Sigmoid colon (tissue), 7 donors: Measurements from ENCODE around the gene PLEKHG2. TPM values are rescaled to one million over a fixed set of nuclear protein-coding genes. Genes with fewer than 3 reads are reported as not detected.
A peak's percentile ranks its signal among the peaks of the same experiment; 100 is the strongest.

Experiments used
- DNase-seq: peaks from one replicate; pipeline ENCODE4 v3.0.0-alpha.2; 2019
- H3K27ac ChIP-seq, 4 donors: fragments of 200-600 bp; sonication (generic); one replicate each; pipeline ENCODE4 v1.5.1; 2016 to 2019; ENCODE audit warnings: mild to moderate bottlenecking in 1 of 4
- H3K27me3 ChIP-seq, 3 donors: fragments of 200-600 bp; sonication (generic); one replicate each; pipeline ENCODE4 v1.5.1; 2019; ENCODE audit warnings: mild to moderate bottlenecking in 1 of 3
- H3K36me3 ChIP-seq, 4 donors: fragments of 200-600 bp; sonication (generic); one replicate each; pipeline ENCODE4 v1.5.1; 2016 to 2019
- H3K4me1 ChIP-seq, 4 donors: fragments of 200-600 bp; sonication (generic); one replicate each; pipeline ENCODE4 v1.5.1; 2017 to 2019
- H3K4me3 ChIP-seq, 4 donors: fragments of 200-600 bp; sonication (generic); one replicate each; pipeline ENCODE4 v1.5.1; 2017 to 2019; ENCODE audit warnings: mild to moderate bottlenecking in 2 of 4, moderate library complexity in 1 of 4
- H3K9me3 ChIP-seq, 4 donors: fragments of 200-600 bp in 3 of 4; sonication (generic) in 3 of 4; one replicate each; pipeline versions ENCODE4 v1.5.1 to v1.6.1; 2013 to 2019
- CTCF ChIP-seq, 4 experiments: fragments of 450-650 bp in 3 of 4; fragments of 200-600 bp in 1 of 4; IDR thresholded peaks; one replicate each; pipeline ENCODE4 v1.5.1; 2016 to 2019; ENCODE audit warnings: antibody characterized with exemption in 4 of 4, mild to moderate bottlenecking in 3 of 4, moderate library complexity in 2 of 4
- EP300 ChIP-seq, 4 donors: sonication (generic); formaldehyde crosslinking; IDR thresholded peaks; one replicate each; pipeline ENCODE4 v1.6.1; 2017; ENCODE audit warnings: antibody characterized with exemption in 4 of 4
- POLR2A ChIP-seq, 2 donors: fragments of 450-650 bp; IDR thresholded peaks; one replicate each; pipeline ENCODE4 v1.6.1; 2016; ENCODE audit warnings: antibody characterized with exemption in 2 of 2, mild to moderate bottlenecking in 2 of 2, moderate library complexity in 2 of 2
- POLR2AphosphoS5 ChIP-seq, 4 donors: sonication (generic); formaldehyde crosslinking; IDR thresholded peaks; one replicate each; pipeline ENCODE4 v1.6.1; 2017; ENCODE audit warnings: antibody characterized with exemption in 4 of 4
- WGBS, 2 donors: extraction: QIAGEN DNeasy Blood & Tissue Kit; methylation state at CpG; one replicate each; pipeline ENCODE4 v1.1.7; 2013; 5-methylcytosine and 5-hydroxymethylcytosine counted together
- intact Hi-C: fragments of 100-400 bp; cut with DNase I; formaldehyde crosslinking; loops from one replicate; pipeline ENCODE4 v1.15.1; 2023
- polyA plus RNA-seq, 3 donors: library from polyadenylated mRNA; stranded (reverse); fragments of 200-250 nt; gene quantifications; one replicate each; pipeline ENCODE4 v1.2.3, GENCODE V29; 2013
- total RNA-seq, 4 donors: library from RNA; depleted of rRNA; stranded (reverse); fragments of >200 nt; gene quantifications; one replicate each; pipeline ENCODE4 v1.1.0, GENCODE V29; 2016
- donor health status: healthy with polysubstance abuse.
- donor health status: Bipolar disorder and iron deficiency.
- donor health status: healthy.

The PLEKHG2 gene
- total and polyA plus RNA-seq, 7 donors, result 0.60 to 28.8 (median 10.7) TPM

GRCh38 chr19:39433480-39434079, 21.1 kb downstream of the PLEKHG2 start:
- peaks cover 0 to 3% (median 0%) of the 10 kb centered on the region in 3 donors for H3K27me3 ChIP-seq
- peaks cover 0 to 49% (median 40%) of the 10 kb centered on the region in 4 donors for H3K4me1 ChIP-seq
- intact Hi-C loops, result loop anchor here (2.0 to 10.0 kb wide), 3 partner anchors 37 to 309 kb away; partner anchors contain the start of genes PAK4 and SAMD4B
- peaks cover 17 to 32% (median 29%) of the 10 kb centered on the region in 4 donors for H3K36me3 ChIP-seq
- no peak overlapping the region for H3K4me3 ChIP-seq
- WGBS, 2 donors, result 95 to 96% methylated on average over 8 of the region's 8 CpGs
- H3K9me3 ChIP-seq, result no peaks in the 10 kb centered on the region
- TF ChIP-seq EP300 (IDR thresholded peaks at IDR 0.05), result no peak
- TF ChIP-seq POLR2A (IDR thresholded peaks at IDR 0.05), result no peak
- TF ChIP-seq CTCF (IDR thresholded peaks at IDR 0.05), result no peak
- no peak for TF ChIP-seq POLR2AphosphoS5 (IDR thresholded peaks at IDR 0.05)
- DNase-seq, result no peak
- peak overlapping the region in 3 of 4 donors; percentile 6 to 95 (median 90) for H3K27ac ChIP-seq

DNA sequence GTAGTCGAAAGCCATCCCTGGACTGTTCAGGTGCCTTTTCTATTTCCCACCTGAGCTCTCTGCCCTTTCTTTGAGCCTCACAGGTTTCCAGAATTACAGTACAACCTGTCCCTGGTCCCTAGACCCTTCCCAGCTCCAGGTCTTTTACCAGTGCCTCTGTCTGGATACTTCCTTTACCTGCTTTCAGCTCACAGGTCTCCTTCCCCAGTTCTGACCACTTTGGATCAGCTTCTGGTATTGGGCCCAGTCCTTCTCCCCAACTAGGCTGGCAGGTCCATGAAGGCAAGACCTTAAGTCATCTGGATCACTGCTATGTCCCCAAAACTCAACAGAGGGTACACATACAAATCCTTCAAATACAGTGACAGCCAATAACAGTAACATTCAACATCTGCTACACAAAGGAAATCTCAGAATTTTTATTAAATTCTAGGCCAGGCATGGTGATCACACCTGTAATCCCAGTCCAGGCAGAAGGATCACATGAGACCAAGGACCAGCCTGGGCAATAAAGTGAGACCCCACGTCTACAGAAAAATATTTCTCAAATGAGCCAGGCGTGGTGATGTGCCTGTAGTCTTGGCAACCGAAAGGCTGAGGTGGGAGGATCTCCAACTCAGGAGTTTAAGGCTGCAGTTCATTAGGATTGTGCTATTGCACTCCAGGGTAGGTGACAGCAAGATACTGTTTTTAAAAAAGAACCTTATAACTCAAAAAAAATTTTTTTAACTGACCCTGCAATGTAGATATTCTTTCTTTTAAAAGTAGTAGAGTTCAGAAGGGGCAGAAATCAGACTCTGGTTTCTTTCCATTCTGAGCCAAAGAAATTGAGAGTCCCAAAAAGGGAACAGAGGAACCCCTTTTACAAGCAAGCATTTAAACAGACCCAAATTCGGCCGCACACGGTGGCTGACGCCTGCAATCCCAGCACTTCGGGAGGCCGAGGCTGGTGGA, 21.9 kb downstream of the PLEKHG2 start:
- H3K27ac ChIP-seq, result peak overlapping the region; percentile 89 to 95 (median 91)

DNA sequence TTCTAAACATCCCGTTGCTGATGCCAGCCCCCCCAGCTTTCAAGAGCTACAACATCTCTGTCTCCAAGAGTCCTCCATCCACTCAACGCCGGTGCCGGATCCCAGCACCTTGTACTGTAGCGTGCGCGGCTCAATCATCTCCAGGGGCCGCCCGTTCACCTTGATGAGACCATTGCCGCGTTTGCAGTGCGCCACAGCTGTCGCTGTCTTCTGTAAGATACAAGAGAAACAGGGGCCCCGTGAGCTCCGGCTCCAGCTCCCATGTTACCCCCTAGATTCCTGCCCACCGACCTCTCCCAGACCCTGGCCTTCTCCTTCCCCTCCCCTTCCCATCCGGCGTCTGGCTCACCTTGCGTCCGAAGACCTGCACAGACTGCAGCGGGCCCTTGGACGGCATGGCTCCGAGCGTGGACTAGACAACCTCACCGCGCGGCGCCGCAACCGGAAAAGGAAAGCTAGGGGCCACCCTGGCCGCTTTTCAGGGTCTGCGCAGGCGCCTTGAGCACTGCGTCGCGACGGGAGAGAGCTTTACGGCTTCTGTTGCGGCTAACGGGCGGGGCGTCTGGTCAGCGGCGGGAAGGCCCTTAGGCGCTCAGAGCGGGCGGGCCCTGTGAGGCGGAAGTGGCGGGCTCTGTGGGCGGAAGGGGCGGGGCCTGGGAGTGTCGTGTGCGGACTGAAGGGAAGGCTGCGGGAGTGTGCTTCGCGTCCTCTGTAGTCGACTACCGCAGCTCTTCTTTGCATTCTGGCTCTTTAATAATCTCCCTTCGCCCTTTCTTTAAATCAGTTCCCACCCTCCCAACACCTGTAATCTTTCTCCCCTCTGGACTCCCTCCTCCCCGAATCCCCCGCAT, 23.3 kb downstream of the PLEKHG2 start, which contains the start of gene RPS16:
TSS of gene RPS16 (minus strand) at position 451 of the 851 bp plus-strand sequence. CDS start at position 397, 54 bp downstream.
- H3K4me1 ChIP-seq, result peaks cover 0 to 34% (median 32%) of the 10 kb centered on the region in 4 donors
- H3K27ac ChIP-seq, result peak within 1 kb of the TSS; percentile 89 to 95 (median 91)
- DNase-seq, result peak; percentile 100
- WGBS, 2 donors, result 0 to 1% methylated on average over 61 of the region's 61 CpGs
- H3K27me3 ChIP-seq, result peaks cover 0 to 3% (median 0%) of the 10 kb centered on the region in 3 donors
- H3K4me3 ChIP-seq, result peak within 1 kb of the TSS; percentile 90 to 99 (median 96)
- intact Hi-C loops, result loop anchor here (1.0 to 10.0 kb wide), 3 partner anchors 10 to 311 kb away; partner anchors contain the start of genes PAK4 and SUPT5H
- H3K36me3 ChIP-seq, result peaks cover 17 to 32% (median 29%) of the 10 kb centered on the region in 4 donors
- TF ChIP-seq POLR2A (IDR thresholded peaks at IDR 0.05) (peak; percentile 94 to 98), POLR2AphosphoS5 (IDR thresholded peaks at IDR 0.05) (peak; percentile 99 to 100 (median 100)), EP300 (IDR thresholded peaks at IDR 0.05) (peak in 1 of 4 donors; percentile 63), CTCF (IDR thresholded peaks at IDR 0.05) (no peak)
- H3K9me3 ChIP-seq, result no peaks in the 10 kb centered on the region

More for the DNA sequence above, 21.9 kb downstream of the PLEKHG2 start:
- H3K4me3 ChIP-seq, result peak overlapping the region in 3 of 4 donors; percentile 90 to 99 (median 97)
- TF ChIP-seq POLR2A (IDR thresholded peaks at IDR 0.05) (no peak), POLR2AphosphoS5 (IDR thresholded peaks at IDR 0.05) (no peak), CTCF (IDR thresholded peaks at IDR 0.05) (no peak), EP300 (IDR thresholded peaks at IDR 0.05) (no peak)
- H3K9me3 ChIP-seq, result no peaks in the 10 kb centered on the region
- no peak for DNase-seq
- peaks cover 0 to 3% (median 0%) of the 10 kb centered on the region in 3 donors for H3K27me3 ChIP-seq
- intact Hi-C loops, result loop anchor here (2.0 to 10.0 kb wide), 3 partner anchors 38 to 310 kb away; partner anchors contain the start of genes PAK4 and SAMD4B
- peaks cover 0 to 41% (median 32%) of the 10 kb centered on the region in 4 donors for H3K4me1 ChIP-seq
- WGBS, 2 donors, result 31 to 58% methylated on average over 10 of the region's 10 CpGs
- H3K36me3 ChIP-seq, result peaks cover 17 to 32% (median 29%) of the 10 kb centered on the region in 4 donors

DNA sequence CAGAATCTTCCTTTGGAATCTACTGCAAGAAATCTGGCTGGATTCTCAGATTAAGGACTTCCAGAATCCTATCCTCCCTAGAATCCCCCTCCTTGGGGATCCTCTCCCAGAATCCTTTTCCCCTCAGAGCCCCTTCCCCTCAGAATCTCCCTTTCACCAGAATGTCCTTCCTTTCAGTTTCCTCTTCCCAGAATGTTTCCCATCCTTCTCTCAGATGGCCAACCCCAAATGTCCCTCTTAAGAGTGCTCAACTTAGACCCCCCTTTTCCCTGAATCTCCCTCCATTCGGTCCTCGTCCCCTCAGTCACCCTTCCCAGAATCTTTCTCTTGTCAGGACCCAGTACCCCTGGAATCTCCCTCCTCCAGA, 23.9 kb downstream of the PLEKHG2 start:
- no peak for DNase-seq
- H3K4me1 ChIP-seq, result peaks cover 0 to 37% (median 29%) of the 10 kb centered on the region in 4 donors
- H3K27me3 ChIP-seq, result peaks cover 0 to 3% (median 0%) of the 10 kb centered on the region in 3 donors
- 3 to 5% methylated on average over 2 of the region's 2 CpGs for WGBS, 2 donors
- H3K4me3 ChIP-seq, result peak overlapping the region; percentile 31 to 99 (median 94)
- peak overlapping the region; percentile 89 to 95 (median 91) for H3K27ac ChIP-seq
- H3K9me3 ChIP-seq, result no peaks in the 10 kb centered on the region
- intact Hi-C loops, result loop anchor here (1.0 to 10.0 kb wide), 2 partner anchors 9 to 312 kb away; partner anchors contain the start of genes PAK4 and SUPT5H
- peaks cover 17 to 32% (median 29%) of the 10 kb centered on the region in 4 donors for H3K36me3 ChIP-seq
- TF ChIP-seq POLR2A (IDR thresholded peaks at IDR 0.05) (no peak), EP300 (IDR thresholded peaks at IDR 0.05) (no peak), CTCF (IDR thresholded peaks at IDR 0.05) (no peak), POLR2AphosphoS5 (IDR thresholded peaks at IDR 0.05) (no peak)
